ENCODE data around the gene RNPS1. TPM values are rescaled to one million over a fixed set of nuclear protein-coding genes. Genes with fewer than 3 reads are reported as not detected.
"Not testable (repeated sequence)": the region's sequence is repeated elsewhere in the genome, so short reads cannot be mapped to it uniquely, and the experiment has no call there.

RNPS1 gene
- total RNA-seq, 1 donor from 2014 or later: 390 TPM

- no peak overlapping the region for H3K27ac Mint-ChIP-seq (ENCODE audit: unreplicated experiment)
- H3K4me1 Mint-ChIP-seq: no peaks in the 10 kb centered on the region
- no peaks in the 10 kb centered on the region for H3K9me3 Mint-ChIP-seq
- DNase-seq (ENCODE audit: low read depth, low spot score): no peak
- TF ChIP-seq CTCF (conservative IDR thresholded peaks at IDR 0.05): no peak
- H3K36me3 Mint-ChIP-seq (ENCODE audit: low read depth): peaks cover 5% of the 10 kb centered on the region
- H3K4me3 Mint-ChIP-seq: no peak overlapping the region
- peaks cover 17% of the 10 kb centered on the region for H3K27me3 Mint-ChIP-seq (ENCODE audit: low read depth)
Measured at GRCh38 chr16:2243031-2243528, 24.8 kb downstream of the RNPS1 start.

GRCh38 chr16:2242598-2242997 lies 25.3 kb downstream of the RNPS1 start:
- Mint-ChIP-seq H3K36me3 (ENCODE audit: low read depth) (peaks cover 5% of the 10 kb centered on the region), H3K4me3 (peak overlapping the region; percentile 4), H3K27me3 (ENCODE audit: low read depth) (peaks cover 19% of the 10 kb centered on the region), H3K4me1 (no peaks in the 10 kb centered on the region), H3K9me3 (no peaks in the 10 kb centered on the region), H3K27ac (ENCODE audit: unreplicated experiment) (no peak overlapping the region)
- TF ChIP-seq CTCF (conservative IDR thresholded peaks at IDR 0.05): no peak
- no peak for DNase-seq (ENCODE audit: low read depth, low spot score)

- H3K4me3 Mint-ChIP-seq; H3K36me3 Mint-ChIP-seq (ENCODE audit: low read depth); H3K9me3 Mint-ChIP-seq; DNase-seq (ENCODE audit: low read depth, low spot score); H3K27ac Mint-ChIP-seq (ENCODE audit: unreplicated experiment); H3K4me1 Mint-ChIP-seq: not testable (repeated sequence)
- H3K27me3 Mint-ChIP-seq (ENCODE audit: low read depth): peaks cover 39% of the 10 kb centered on the region
Measured at GRCh38 chr16:2240331-2240730, 27.6 kb downstream of the RNPS1 start.

GRCh38 chr16:2238838-2239675 lies 28.9 kb downstream of the RNPS1 start:
- peaks cover 5% of the 10 kb centered on the region for H3K36me3 Mint-ChIP-seq (ENCODE audit: low read depth)
- no peaks in the 10 kb centered on the region for H3K4me1 Mint-ChIP-seq
- H3K27me3 Mint-ChIP-seq (ENCODE audit: low read depth): peaks cover 40% of the 10 kb centered on the region
- no peak for TF ChIP-seq CTCF (conservative IDR thresholded peaks at IDR 0.05)
- peak overlapping the region; percentile 64 for H3K4me3 Mint-ChIP-seq
- no peak overlapping the region for H3K27ac Mint-ChIP-seq (ENCODE audit: unreplicated experiment)
- H3K9me3 Mint-ChIP-seq: no peaks in the 10 kb centered on the region
- no peak for DNase-seq (ENCODE audit: low read depth, low spot score)

- no peak for DNase-seq (ENCODE audit: low read depth, low spot score)
- Mint-ChIP-seq H3K4me1 (no peaks in the 10 kb centered on the region), H3K27me3 (ENCODE audit: low read depth) (peaks cover 40% of the 10 kb centered on the region), H3K9me3 (no peaks in the 10 kb centered on the region), H3K4me3 (no peak overlapping the region), H3K27ac (ENCODE audit: unreplicated experiment) (no peak overlapping the region), H3K36me3 (ENCODE audit: low read depth) (peaks cover 5% of the 10 kb centered on the region)
- no peak for TF ChIP-seq CTCF (conservative IDR thresholded peaks at IDR 0.05)
Measured at GRCh38 chr16:2238150-2238837, 29.6 kb downstream of the RNPS1 start.
